Kidney (tissue), 14 donors: ENCODE results near the gene NCCRP1. TPM values are rescaled to one million over a fixed set of nuclear protein-coding genes. Genes with fewer than 3 reads are reported as not detected.

ENCODE experiments used
- DNase-seq, 5 donors: peaks; one replicate each; pipeline ENCODE4 v3.0.0-alpha.2; 2013 to 2020
- FAIRE-seq: peaks from 2 replicates; lab custom pipeline; 2012; peaks lifted over from hg19 to GRCh38; lab: Jason Lieb, UNC
- H3K27ac ChIP-seq, 2 donors: one replicate each; pipeline ENCODE4 v1.7.0; 2013; ENCODE audit warnings: low read depth in 2 of 2, low read length in 2 of 2, inconsistent platforms in 1 of 2
- H3K27me3 ChIP-seq: one replicate; pipeline ENCODE4 v1.7.1; 2013; ENCODE audit warnings: low read length, inconsistent platforms; ENCODE audit not compliant: control insufficient read depth, insufficient read depth
- H3K36me3 ChIP-seq, 3 donors: one replicate each; pipeline versions ENCODE4 v1.7.0 to v1.7.1; 2013; ENCODE audit warnings: low read length in 3 of 3, control low read depth in 1 of 3, inconsistent platforms in 1 of 3; ENCODE audit not compliant: insufficient read depth in 3 of 3, control insufficient read depth in 2 of 3
- H3K4me1 ChIP-seq, 3 donors: one replicate each; pipeline versions ENCODE4 v1.7.0 to v1.7.1; 2013; ENCODE audit warnings: low read length in 3 of 3, inconsistent platforms in 1 of 3, low read depth in 1 of 3; ENCODE audit not compliant: control insufficient read depth in 2 of 3, insufficient read depth in 2 of 3
- H3K4me3 ChIP-seq, 3 donors: one replicate each; pipeline versions ENCODE4 v1.7.0 to v1.8.1; 2013; ENCODE audit warnings: low read length in 3 of 3, control low read depth in 1 of 3, inconsistent platforms in 1 of 3
- H3K9ac ChIP-seq, 3 donors: one replicate each; pipeline versions ENCODE4 v1.7.0 to v1.7.1; 2013; ENCODE audit warnings: low read length in 3 of 3, control low read depth in 1 of 3, inconsistent platforms in 1 of 3
- H3K9me3 ChIP-seq, 3 donors: one replicate each; pipeline versions ENCODE4 v1.7.0 to v1.7.1; 2013; ENCODE audit warnings: low read length in 3 of 3, control low read depth in 1 of 3, inconsistent platforms in 1 of 3; ENCODE audit not compliant: control insufficient read depth in 2 of 3, insufficient read depth in 1 of 3
- CTCF ChIP-seq: IDR thresholded peaks from 3 replicates; pipeline ENCODE4 v1.5.1; 2012; ENCODE audit warnings: mild to moderate bottlenecking, moderate library complexity, borderline replicate concordance; ENCODE audit not compliant: insufficient read depth; ENCODE audit errors: extremely low read depth
- intact Hi-C: fragments of 100-400 bp; cut with DNase I; formaldehyde crosslinking; loops from one replicate; pipeline ENCODE4 v1.11.1; 2022
- polyA plus RNA-seq: library from polyadenylated mRNA; stranded (reverse); fragments of 350-450 nt; fragmentation: Illumina TruSeq; extraction: RNeasy Lipid Tissue Mini Kit (QIAGEN cat#74804); gene quantifications from one replicate; pipeline ENCODE4 v1.2.3, GENCODE V29; 2014; ENCODE audit warnings: low read depth, low replicate concordance; ENCODE audit not compliant: insufficient read depth
- total RNA-seq: library from RNA; stranded (reverse); fragmentation: NEBNext Ultra II Directional; extraction: Animal tissue kit (Norgen Biotek cat#: 25700); gene quantifications from one replicate; pipeline ENCODE4 v1.2.1, GENCODE V29; 2021
- donor health status: control.
- donor health status: control.
- donor health status: control.
- donor health status: control.
- donor health status: control.
- donor health status: DM: yes; HTN: yes; CAD: no.
- donor health status: Normal renal cell carcinoma (clear cell type).

Gene NCCRP1
- total and polyA plus RNA-seq, 2 donors from 2014 or later: 0.60 to 5.5 TPM

DNA sequence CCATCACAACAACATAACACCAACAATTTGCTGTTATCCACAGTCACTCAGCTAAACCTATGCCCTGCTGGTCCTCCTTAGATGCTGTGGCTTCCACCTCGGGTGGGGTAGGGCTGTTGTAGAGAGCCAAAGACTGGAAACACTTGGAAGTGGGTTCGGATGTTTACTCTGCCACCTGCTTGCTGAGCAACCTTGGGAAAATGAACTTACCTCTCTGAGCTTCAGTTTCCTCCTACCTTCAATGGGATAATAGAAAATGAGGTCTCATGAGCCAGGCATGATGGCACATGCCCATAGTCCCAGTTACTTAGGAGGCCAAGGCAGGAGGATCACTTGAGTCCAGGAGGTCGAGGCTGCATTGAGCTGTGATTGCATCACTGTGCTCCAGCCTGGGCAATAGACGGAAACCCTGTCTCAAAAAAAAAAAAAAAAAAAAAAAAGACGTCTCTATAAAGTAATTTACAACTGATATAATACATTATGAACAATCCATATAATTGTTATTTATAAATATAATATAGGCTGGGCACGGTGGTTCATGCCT lies 10.6 kb downstream of the NCCRP1 start:
- peaks cover 2% of the 10 kb centered on the region for H3K27me3 ChIP-seq
- FAIRE-seq (no peak), DNase-seq (no peak)
- intact Hi-C loops: no loop called here
- no peak overlapping the region for H3K27ac ChIP-seq
- H3K4me3 ChIP-seq: no peak overlapping the region
- H3K36me3 ChIP-seq: no peaks in the 10 kb centered on the region
- H3K9me3 ChIP-seq: no peaks in the 10 kb centered on the region
- no peaks in the 10 kb centered on the region for H3K4me1 ChIP-seq
- no peak for TF ChIP-seq CTCF
- H3K9ac ChIP-seq: no peak overlapping the region

DNA sequence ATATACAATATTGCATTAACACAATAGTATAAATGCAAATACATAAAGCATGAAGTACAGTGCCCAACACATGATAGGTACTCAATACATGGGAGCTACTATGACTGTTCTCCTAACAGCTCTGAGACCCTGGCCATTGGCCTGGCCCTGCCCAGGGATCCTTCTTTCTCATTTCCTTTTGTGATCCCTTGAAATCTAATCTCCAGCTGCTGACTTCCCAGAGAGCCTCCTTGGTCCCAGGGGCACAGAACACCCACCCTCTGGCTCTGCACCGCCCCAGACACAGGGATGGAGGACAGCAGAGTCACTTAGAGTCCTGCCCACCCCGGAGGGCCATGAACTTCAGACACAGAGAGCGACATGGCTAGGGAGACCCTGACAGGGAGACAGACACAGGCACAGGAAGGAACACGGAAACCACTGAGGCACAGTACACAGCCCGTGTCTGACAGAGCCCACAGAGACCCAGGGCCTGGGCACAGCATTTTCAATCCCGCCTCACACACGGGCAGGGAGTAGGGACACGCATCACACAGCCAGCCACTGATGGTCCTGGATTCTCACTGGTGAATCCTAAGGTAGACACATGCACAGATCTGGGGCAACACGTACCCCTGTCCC lies 11.5 kb downstream of the NCCRP1 start:
- no peak for FAIRE-seq
- DNase-seq: no peak
- intact Hi-C loops: no loop called here
- Histone ChIP-seq H3K36me3 (no peaks in the 10 kb centered on the region), H3K27me3 (peaks cover 2% of the 10 kb centered on the region), H3K4me1 (no peaks in the 10 kb centered on the region), H3K27ac (no peak overlapping the region), H3K4me3 (no peak overlapping the region), H3K9ac (no peak overlapping the region), H3K9me3 (no peaks in the 10 kb centered on the region)
- no peak for TF ChIP-seq CTCF

GRCh38 chr19:39209196-39209595 lies 12.4 kb downstream of the NCCRP1 start:
- H3K27me3 ChIP-seq: peaks cover 1% of the 10 kb centered on the region
- no peaks in the 10 kb centered on the region for H3K9me3 ChIP-seq
- H3K27ac ChIP-seq: no peak overlapping the region
- no peaks in the 10 kb centered on the region for H3K36me3 ChIP-seq
- H3K4me1 ChIP-seq: no peaks in the 10 kb centered on the region
- DNase-seq: no peak
- intact Hi-C loops: no loop called here
- FAIRE-seq: no peak
- H3K4me3 ChIP-seq: no peak overlapping the region
- H3K9ac ChIP-seq: no peak overlapping the region
- no peak for TF ChIP-seq CTCF
